Stomach smooth muscle (tissue), 2 donors: ENCODE results near the gene CHID1.

Experiments
- H3K27ac ChIP-seq: one replicate; pipeline ENCODE4 v1.7.0; 2013; ENCODE audit warnings: mild to moderate bottlenecking, low read length, inconsistent platforms
- H3K27me3 ChIP-seq, 2 donors: one replicate each; pipeline ENCODE4 v1.7.0; 2013; ENCODE audit warnings: low read length in 2 of 2; ENCODE audit not compliant: insufficient read depth in 2 of 2, control insufficient read depth in 1 of 2
- H3K36me3 ChIP-seq, 2 donors: one replicate each; pipeline ENCODE4 v1.7.0; 2013; ENCODE audit warnings: low read length in 2 of 2; ENCODE audit not compliant: control insufficient read depth in 2 of 2, insufficient read depth in 2 of 2
- H3K4me1 ChIP-seq: one replicate; pipeline ENCODE4 v1.7.0; 2013; ENCODE audit warnings: low read length; ENCODE audit not compliant: control insufficient read depth, insufficient read depth
- H3K4me3 ChIP-seq, 2 donors: one replicate each; pipeline ENCODE4 v1.7.0; 2013; ENCODE audit warnings: low read length in 2 of 2
- H3K9ac ChIP-seq, 2 donors: one replicate each; pipeline ENCODE4 v1.7.0; 2013; ENCODE audit warnings: low read length in 2 of 2, mild to moderate bottlenecking in 1 of 2
- H3K9me3 ChIP-seq, 2 donors: one replicate each; pipeline ENCODE4 v1.7.0; 2013; ENCODE audit warnings: low read length in 2 of 2; ENCODE audit not compliant: control insufficient read depth in 2 of 2
- donor health status: healthy.
- donor health status: Pancreatic carcinoma.

CHID1 gene

DNA sequence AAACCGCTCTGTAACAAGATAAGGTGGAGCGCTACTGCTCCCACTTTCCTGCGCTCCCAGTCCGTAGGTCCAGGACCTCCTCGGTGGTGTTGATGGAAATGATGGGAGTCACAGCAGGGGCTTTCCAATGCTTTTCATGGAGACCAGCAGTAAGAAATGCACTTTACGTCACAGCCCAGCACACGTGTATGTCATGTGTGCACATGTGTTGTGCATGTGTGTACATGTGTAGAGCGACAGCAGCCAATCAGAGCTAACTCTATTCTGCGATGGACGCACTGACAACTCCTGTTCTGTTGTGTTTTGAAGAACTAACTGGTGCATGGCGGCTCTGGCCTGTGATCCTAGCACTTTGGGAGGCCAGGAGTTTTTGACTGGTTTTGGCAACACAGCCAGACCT, 1.2 kb downstream of the CHID1 start:
- H3K9me3 ChIP-seq: no peaks in the 10 kb centered on the region
- H3K27ac ChIP-seq: no peak overlapping the region
- H3K27me3 ChIP-seq: no peaks in the 10 kb centered on the region
- peaks cover 0 to 7% of the 10 kb centered on the region in 2 donors for H3K36me3 ChIP-seq
- H3K4me3 ChIP-seq: no peak overlapping the region
- H3K9ac ChIP-seq: no peak overlapping the region
- H3K4me1 ChIP-seq: peaks cover 20% of the 10 kb centered on the region

DNA sequence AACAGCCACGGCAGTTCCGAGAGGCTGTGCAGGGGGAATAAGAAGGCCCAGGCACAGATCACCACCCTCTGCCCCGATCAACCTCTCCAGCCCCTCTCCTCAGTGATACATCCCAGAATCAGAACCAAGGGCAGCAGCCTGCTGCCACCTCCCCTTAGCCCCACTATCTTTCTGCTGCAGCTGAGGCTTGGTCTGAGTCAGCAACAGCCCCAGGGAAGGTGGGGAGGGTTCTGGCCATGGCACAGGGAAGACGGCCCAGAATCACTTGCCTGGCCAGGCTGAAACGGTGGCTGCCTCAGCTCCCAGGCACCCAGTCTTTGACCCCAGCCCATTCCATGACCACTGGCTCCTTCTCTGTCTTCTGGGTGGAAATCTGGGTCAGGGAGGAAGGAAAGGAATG, 2.3 kb downstream of the CHID1 start:
- Histone ChIP-seq H3K4me1 (peaks cover 20% of the 10 kb centered on the region), H3K9ac (no peak overlapping the region), H3K27ac (no peak overlapping the region), H3K4me3 (no peak overlapping the region), H3K36me3 (peaks cover under 1 to 14% of the 10 kb centered on the region in 2 donors), H3K9me3 (no peaks in the 10 kb centered on the region), H3K27me3 (no peaks in the 10 kb centered on the region)

DNA sequence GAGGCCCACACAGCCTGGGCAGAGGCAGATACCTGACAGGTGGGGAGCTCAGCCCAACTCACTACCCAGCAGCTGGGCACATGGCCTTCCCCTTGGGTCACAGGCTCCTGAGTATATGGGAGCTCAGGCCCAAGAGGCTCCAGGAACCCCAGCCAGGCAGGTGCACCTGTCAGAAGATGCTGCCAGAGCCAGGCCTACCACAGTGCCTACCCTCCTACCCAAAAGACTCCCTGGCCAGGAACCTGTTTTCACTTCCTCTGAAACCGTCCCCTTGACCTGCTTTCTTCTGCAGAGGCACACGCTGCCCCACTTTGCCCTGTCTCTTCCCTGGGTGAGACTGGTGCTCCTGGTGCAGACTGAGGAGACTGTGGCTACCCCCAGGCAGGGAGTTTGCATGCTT, 2.9 kb downstream of the CHID1 start:
- Histone ChIP-seq H3K4me3 (no peak overlapping the region), H3K9me3 (no peaks in the 10 kb centered on the region), H3K4me1 (peaks cover 20% of the 10 kb centered on the region), H3K27ac (no peak overlapping the region), H3K27me3 (no peaks in the 10 kb centered on the region), H3K9ac (no peak overlapping the region), H3K36me3 (peaks cover 4 to 19% of the 10 kb centered on the region in 2 donors)

DNA sequence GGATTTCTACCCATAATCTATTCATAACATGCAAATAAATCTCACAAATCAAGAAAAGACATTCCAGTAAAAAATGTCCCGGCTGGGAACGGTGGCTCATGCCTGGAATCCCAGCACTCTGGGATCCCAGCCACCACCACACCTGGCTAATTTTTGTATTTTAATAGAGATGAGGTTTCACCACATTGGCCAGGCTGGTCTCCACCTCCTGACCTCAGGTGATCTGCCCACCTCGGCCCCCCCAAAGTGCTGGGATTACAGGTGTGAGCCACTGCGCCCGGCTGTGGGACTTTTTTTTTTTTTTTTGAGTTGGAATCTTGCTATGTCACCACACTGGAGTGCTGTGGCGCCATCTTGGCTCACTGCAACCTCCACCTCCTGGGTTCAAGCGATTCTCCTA, 4.7 kb downstream of the CHID1 start:
- H3K4me1 ChIP-seq: peaks cover 13% of the 10 kb centered on the region
- H3K9me3 ChIP-seq: no peaks in the 10 kb centered on the region
- no peak overlapping the region for H3K4me3 ChIP-seq
- peaks cover 11 to 33% of the 10 kb centered on the region in 2 donors for H3K36me3 ChIP-seq
- H3K27me3 ChIP-seq: no peaks in the 10 kb centered on the region
- no peak overlapping the region for H3K9ac ChIP-seq
- H3K27ac ChIP-seq: no peak overlapping the region

DNA sequence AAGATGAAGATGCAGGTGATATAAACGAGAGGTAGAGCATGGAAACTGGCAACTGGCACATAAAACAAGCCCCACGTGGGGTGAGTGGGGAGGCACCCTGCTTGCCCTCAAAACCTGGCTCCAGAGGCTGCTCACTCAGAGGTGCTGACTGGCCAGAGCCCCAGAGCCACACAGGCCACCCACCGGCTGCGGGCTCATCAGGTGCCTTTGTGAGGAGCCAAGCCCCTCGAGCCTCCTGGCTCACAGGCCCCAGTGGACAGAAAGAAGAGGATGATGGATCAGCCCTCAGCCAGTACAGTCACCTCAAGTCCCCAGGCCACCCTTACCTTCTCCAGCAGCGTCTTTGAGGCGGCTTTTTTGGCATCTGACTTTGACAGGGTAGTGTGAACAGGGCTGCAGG, 6.2 kb downstream of the CHID1 start:
- Histone ChIP-seq H3K4me3 (no peak overlapping the region), H3K36me3 (peaks cover 22 to 44% of the 10 kb centered on the region in 2 donors), H3K9me3 (no peaks in the 10 kb centered on the region), H3K27ac (no peak overlapping the region), H3K27me3 (no peaks in the 10 kb centered on the region), H3K4me1 (peaks cover 4% of the 10 kb centered on the region), H3K9ac (no peak overlapping the region)

DNA sequence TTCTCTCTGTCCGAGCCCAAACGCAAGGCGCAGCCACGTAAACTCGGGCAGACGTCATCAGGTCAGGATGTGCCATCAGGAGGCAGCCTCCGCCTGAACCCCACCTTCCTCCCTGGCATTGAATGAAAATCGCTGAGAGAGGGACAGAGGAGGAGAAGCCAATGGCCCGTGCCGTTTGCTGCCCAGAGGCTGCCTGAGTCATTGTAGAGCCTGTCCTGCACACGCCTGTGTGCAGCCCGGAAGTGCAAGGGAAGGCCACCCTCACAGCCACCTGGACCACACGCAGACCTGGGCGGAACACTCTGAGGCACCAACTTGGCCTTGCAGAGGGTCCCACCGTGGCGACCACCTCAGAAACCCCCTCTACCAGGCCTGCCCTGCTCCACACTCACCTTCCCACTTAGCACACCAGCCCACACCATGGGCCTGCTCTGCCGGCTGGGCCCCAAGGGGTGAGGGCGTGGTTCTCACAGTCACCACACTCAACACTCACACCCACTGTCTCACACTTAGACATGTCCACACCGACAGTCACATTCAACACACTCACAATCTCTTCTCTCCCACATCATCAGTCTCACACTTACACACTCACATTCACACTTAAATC, 9.1 kb downstream of the CHID1 start:
- H3K4me3 ChIP-seq: no peak overlapping the region
- H3K9ac ChIP-seq: no peak overlapping the region
- peaks cover 29 to 47% of the 10 kb centered on the region in 2 donors for H3K36me3 ChIP-seq
- H3K27me3 ChIP-seq: no peaks in the 10 kb centered on the region
- no peak overlapping the region for H3K27ac ChIP-seq
- H3K9me3 ChIP-seq: no peaks in the 10 kb centered on the region
- peaks cover 12% of the 10 kb centered on the region for H3K4me1 ChIP-seq

DNA sequence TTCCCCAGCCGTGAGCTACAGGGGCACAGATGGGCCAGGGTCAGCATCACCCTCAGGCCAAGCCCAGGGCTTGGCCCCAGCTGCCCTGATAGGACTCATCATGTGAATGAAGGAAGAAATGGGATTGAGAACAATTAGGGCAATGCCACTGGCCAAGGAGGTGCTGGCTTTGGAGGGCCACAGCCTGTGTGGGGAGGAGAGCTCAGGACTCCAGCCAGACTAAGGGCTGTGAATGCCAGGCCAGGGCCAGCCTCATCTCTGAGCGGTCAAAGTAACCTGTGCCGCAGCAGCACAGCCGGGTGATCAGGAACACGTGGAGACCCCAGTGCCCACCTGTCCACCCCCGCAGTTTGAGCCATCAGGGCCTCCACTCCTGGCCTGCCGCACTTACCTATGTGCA, 10.1 kb downstream of the CHID1 start:
- Histone ChIP-seq H3K4me3 (no peak overlapping the region), H3K9me3 (no peaks in the 10 kb centered on the region), H3K36me3 (peaks cover 29 to 47% of the 10 kb centered on the region in 2 donors), H3K27ac (no peak overlapping the region), H3K4me1 (peaks cover 12% of the 10 kb centered on the region), H3K27me3 (no peaks in the 10 kb centered on the region), H3K9ac (no peak overlapping the region)

DNA sequence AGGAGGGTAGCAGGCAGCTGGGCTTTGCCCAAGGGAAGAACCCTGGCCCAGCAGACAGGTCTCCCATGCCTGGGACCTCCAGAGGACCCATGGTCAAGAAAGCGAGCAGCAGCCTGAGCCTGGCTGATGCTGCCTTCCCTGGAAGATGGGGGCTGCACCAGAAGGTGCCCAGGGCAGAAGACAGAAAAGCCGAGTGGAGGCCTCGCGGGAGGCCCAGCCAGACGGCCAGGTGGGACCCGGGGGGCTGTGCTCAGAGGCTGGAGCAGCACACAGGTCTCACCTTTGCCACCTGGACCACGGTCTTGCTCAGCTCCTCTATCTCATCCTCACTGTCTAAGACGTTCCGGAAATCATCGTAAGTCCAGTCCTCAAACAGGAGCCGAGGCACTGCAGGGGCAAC, 10.9 kb downstream of the CHID1 start:
- Histone ChIP-seq H3K36me3 (peaks cover 29 to 45% of the 10 kb centered on the region in 2 donors), H3K4me3 (no peak overlapping the region), H3K27me3 (no peaks in the 10 kb centered on the region), H3K9me3 (no peaks in the 10 kb centered on the region), H3K27ac (no peak overlapping the region), H3K9ac (no peak overlapping the region), H3K4me1 (peaks cover 12% of the 10 kb centered on the region)

DNA sequence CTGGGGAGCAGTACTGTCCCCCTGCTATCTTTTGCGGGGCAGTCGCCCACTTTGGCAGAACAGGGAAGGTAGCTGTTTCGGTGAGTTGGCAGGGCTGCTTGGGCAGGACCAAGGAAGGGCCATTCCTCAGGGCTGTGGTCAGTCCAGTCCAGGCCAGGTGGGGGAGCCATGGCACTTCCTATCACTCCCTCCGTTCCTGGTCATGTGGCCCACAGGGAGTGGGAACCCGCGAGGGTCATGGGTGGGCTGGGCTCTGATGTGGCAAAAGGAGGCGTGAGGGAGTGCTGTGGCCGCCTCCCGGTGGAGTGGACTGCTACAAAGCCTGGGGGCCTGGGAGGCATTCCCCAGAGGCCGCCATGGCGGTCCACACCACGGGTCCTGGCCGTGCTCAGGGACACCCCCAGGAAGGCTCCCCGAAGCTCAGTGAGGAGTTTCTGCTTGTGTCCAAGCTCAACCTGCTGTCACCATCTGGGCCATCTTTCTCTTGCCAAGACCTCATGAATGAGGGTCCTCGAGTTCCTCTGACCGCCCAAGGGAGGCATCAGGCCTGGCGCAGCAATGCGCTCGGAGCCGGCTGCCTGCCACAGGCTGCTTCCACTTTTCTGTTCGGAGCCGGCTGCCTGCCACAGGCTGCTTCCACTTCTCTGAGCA, 11.9 kb downstream of the CHID1 start:
- Histone ChIP-seq H3K9me3 (no peaks in the 10 kb centered on the region), H3K36me3 (peaks cover 29 to 35% of the 10 kb centered on the region in 2 donors), H3K27me3 (no peaks in the 10 kb centered on the region), H3K4me1 (peaks cover 12% of the 10 kb centered on the region), H3K27ac (no peak overlapping the region), H3K9ac (no peak overlapping the region), H3K4me3 (no peak overlapping the region)

DNA sequence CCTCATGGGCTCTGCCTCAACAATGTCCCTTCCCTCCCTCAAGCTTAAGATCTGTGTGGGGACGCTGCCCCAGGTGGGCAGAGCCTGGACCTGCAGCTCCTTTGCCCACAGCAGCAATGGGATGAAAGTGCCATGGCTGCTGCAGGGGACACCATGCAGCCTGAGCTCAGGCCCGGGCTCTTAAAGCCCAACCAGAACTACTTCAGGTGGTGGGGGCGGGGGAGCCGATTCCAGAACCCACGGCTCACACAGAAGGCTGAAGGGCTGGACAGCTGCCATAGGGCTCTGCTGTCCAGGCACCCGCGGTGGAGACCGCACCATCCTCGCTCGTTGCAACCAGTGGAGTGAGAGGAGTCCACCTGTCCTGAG, 12.5 kb downstream of the CHID1 start:
- Histone ChIP-seq H3K4me3 (no peak overlapping the region), H3K36me3 (peaks cover 27 to 34% of the 10 kb centered on the region in 2 donors), H3K9ac (no peak overlapping the region), H3K27me3 (no peaks in the 10 kb centered on the region), H3K27ac (no peak overlapping the region), H3K9me3 (no peaks in the 10 kb centered on the region), H3K4me1 (peaks cover 12% of the 10 kb centered on the region)
